GM12864 (cell line): ENCODE results near the gene PSMD1.

Experiments
- DNase-seq: peaks from one replicate; pipeline ENCODE4 v3.0.0-alpha.2; 2011; ENCODE audit warnings: low read depth
- H3K4me3 ChIP-seq: 2 replicates; pipeline ENCODE4 v1.5.1; 2011; ENCODE audit warnings: mild to moderate bottlenecking, low read depth, low read length, control low read depth
- CTCF ChIP-seq: IDR thresholded peaks from 2 replicates; pipeline ENCODE4 v1.5.1; 2011; ENCODE audit warnings: low read depth, mild to moderate bottlenecking, moderate library complexity, low read length, control low read depth, inconsistent platforms; ENCODE audit errors: missing control alignments

Gene PSMD1

GRCh38 chr2:231218366-231218765 lies 161.7 kb downstream of the PSMD1 start:
- DNase-seq = no peak
- TF ChIP-seq CTCF = no peak
- no peak overlapping the region for H3K4me3 ChIP-seq

- no peak for TF ChIP-seq CTCF
- no peak for DNase-seq
- H3K4me3 ChIP-seq = no peak overlapping the region
Observed at GRCh38 chr2:231219289-231219688, 162.6 kb downstream of the PSMD1 start.

- TF ChIP-seq CTCF = no peak
Observed at GRCh38 chr2:231221761-231222160, 165.1 kb downstream of the PSMD1 start.

More at GRCh38 chr2:231221761-231222160, 165.1 kb downstream of the PSMD1 start:
- H3K4me3 ChIP-seq = no peak overlapping the region
- no peak for DNase-seq
